22Rv1 (cell line): ENCODE results near the gene ZSWIM7.

Source experiments
- CTCF ChIP-seq: fragments of 450-650 bp; IDR thresholded peaks from 2 replicates; pipeline ENCODE4 v1.5.1; 2017; ENCODE audit warnings: mild to moderate bottlenecking
- ZFX ChIP-seq: fragments of 450-650 bp; IDR thresholded peaks from 2 replicates; pipeline ENCODE4 v1.6.1; 2017; ENCODE audit warnings: antibody characterized with exemption, borderline replicate concordance

- TF ChIP-seq CTCF, result peak; percentile 91
- TF ChIP-seq ZFX, result no peak
Measured at GRCh38 chr17:15944759-15945526, 54.6 kb downstream of the ZSWIM7 start, which contains the start of gene ADORA2B.
